C4-2B (cell line): Measurements from ENCODE around the gene CSRNP3.

Source experiments
- H3K27ac ChIP-seq: fragments of 450-650 bp; 2 replicates; pipeline ENCODE4 v1.5.1; 2017
- CTCF ChIP-seq: fragments of 450-650 bp; conservative IDR thresholded peaks from 2 replicates; pipeline ENCODE4 v1.5.1; 2017; ENCODE audit warnings: mild to moderate bottlenecking
- ZFX ChIP-seq: fragments of 450-650 bp; IDR thresholded peaks from 2 replicates; pipeline ENCODE4 v1.6.1; 2017

The CSRNP3 gene

GRCh38 chr2:165452327-165452726 is 17.2 kb upstream of the CSRNP3 start:
- H3K27ac ChIP-seq = no peak overlapping the region

DNA sequence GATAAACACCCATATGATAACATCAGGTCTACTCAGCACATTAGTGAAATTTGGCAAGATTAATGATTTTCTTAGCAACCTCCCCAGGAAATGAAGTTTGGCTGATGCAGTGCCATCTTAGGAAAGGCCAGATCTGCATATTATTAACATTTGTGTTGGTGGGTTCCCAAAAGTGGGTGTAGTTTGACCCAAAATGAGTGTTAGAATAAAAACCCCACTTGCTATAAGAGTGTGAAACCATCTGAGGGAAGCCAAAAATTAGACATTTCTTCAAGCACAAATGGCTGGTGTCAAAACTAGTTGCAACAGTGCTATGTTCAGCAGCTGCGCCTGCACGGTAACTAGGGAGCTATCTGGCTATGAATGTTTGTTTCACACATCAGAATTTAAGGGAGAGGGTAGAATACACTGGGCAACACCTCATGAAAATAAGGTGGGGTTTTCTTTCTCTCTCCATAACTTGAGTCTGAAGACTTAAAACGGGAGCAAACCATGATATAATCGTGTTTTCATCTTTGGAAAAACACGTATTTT is 15.9 kb upstream of the CSRNP3 start:
- TF ChIP-seq ZFX (no peak), CTCF (no peak)
- no peak overlapping the region for H3K27ac ChIP-seq

More at GRCh38 chr2:165452327-165452726, 17.2 kb upstream of the CSRNP3 start:
- no peak for TF ChIP-seq CTCF
- no peak for TF ChIP-seq ZFX

- TF ChIP-seq CTCF (no peak), ZFX (no peak)
- no peak overlapping the region for H3K27ac ChIP-seq
Measured at GRCh38 chr2:165454905-165455304, 14.6 kb upstream of the CSRNP3 start.

- H3K27ac ChIP-seq = no peak overlapping the region
- TF ChIP-seq CTCF = no peak
- TF ChIP-seq ZFX = no peak
Measured at GRCh38 chr2:165456027-165456426, 13.5 kb upstream of the CSRNP3 start.

GRCh38 chr2:165462443-165462842 is 7.1 kb upstream of the CSRNP3 start:
- no peak overlapping the region for H3K27ac ChIP-seq
- TF ChIP-seq ZFX = no peak
- TF ChIP-seq CTCF = no peak

GRCh38 chr2:165466386-165466785 is 3.1 kb upstream of the CSRNP3 start:
- TF ChIP-seq CTCF (no peak), ZFX (no peak)
- no peak overlapping the region for H3K27ac ChIP-seq

GRCh38 chr2:165467921-165468320 is 1.6 kb upstream of the CSRNP3 start:
- no peak overlapping the region for H3K27ac ChIP-seq
- TF ChIP-seq CTCF (no peak; the same call in 1 of the 2 replicates), ZFX (no peak)
